Esophagus squamous epithelium (tissue), 4 donors: ENCODE measurements around the gene SLC41A1.

Experiments
- CTCF ChIP-seq, 6 experiments: fragments of 450-650 bp in 4 of 6; fragments of 200-600 bp in 2 of 6; sonication (generic) in 2 of 6; IDR thresholded peaks; one replicate each; pipeline ENCODE4 v1.5.1; 2016 to 2019; ENCODE audit warnings: antibody characterized with exemption in 6 of 6, mild to moderate bottlenecking in 4 of 6, moderate library complexity in 4 of 6
- POLR2A ChIP-seq, 4 donors: fragments of 450-650 bp; IDR thresholded peaks; one replicate each; pipeline ENCODE4 v1.6.1; 2017; ENCODE audit warnings: antibody characterized with exemption in 4 of 4, mild to moderate bottlenecking in 4 of 4, moderate library complexity in 3 of 4

GRCh38 chr1:205858141-205858961 lies 45.4 kb upstream of the SLC41A1 start:
- TF ChIP-seq CTCF (IDR thresholded peaks at IDR 0.05) (no peak), POLR2A (IDR thresholded peaks at IDR 0.05) (no peak)
